H1 (cell line): ENCODE measurements around the gene PCDH9. TPM values are rescaled to one million over a fixed set of nuclear protein-coding genes. Genes with fewer than 3 reads are reported as not detected.

Experiments used
- ATF3 ChIP-seq: IDR thresholded peaks from 2 replicates; pipeline ENCODE4 v1.6.1; 2011; ENCODE audit warnings: low read depth, mild to moderate bottlenecking, low read length; ENCODE audit not compliant: insufficient read depth
- E2F6 ChIP-seq: IDR thresholded peaks from 2 replicates; pipeline ENCODE4 v1.6.1; 2012; ENCODE audit warnings: inconsistent platforms
- HDAC6 ChIP-seq: IDR thresholded peaks from one replicate; pipeline ENCODE4 v1.7.1; 2012; ENCODE audit warnings: low read depth, mild to moderate bottlenecking, inconsistent platforms, low read length, moderate library complexity
- KDM1A ChIP-seq: fragments of 200-600, 300-600 bp; sonication (generic); IDR thresholded peaks from 2 replicates; pipeline ENCODE4 v1.7.1; 2016; ENCODE audit warnings: mild to moderate bottlenecking, low read length, borderline replicate concordance
- KDM4A ChIP-seq: IDR thresholded peaks from one replicate; pipeline ENCODE4 v1.7.1; 2012; ENCODE audit warnings: low read depth, mild to moderate bottlenecking, moderate library complexity, low read length, inconsistent platforms; ENCODE audit not compliant: severe bottlenecking
- MAFK ChIP-seq: IDR thresholded peaks from 2 replicates; pipeline ENCODE4 v1.6.1; 2012; ENCODE audit warnings: low read depth, mild to moderate bottlenecking, improper control_type of control experiment, low read length
- PHF8 ChIP-seq: fragments of 200-600 bp; sonication (generic); conservative IDR thresholded peaks from 2 replicates; pipeline ENCODE4 v1.7.1; 2012; ENCODE audit warnings: low read depth, mild to moderate bottlenecking, inconsistent platforms, low read length, moderate library complexity
- SIRT6 ChIP-seq: IDR thresholded peaks from one replicate; pipeline ENCODE4 v1.7.1; 2012; ENCODE audit warnings: low read length, inconsistent platforms
- SP1 ChIP-seq: IDR thresholded peaks from 2 replicates; pipeline ENCODE4 v1.6.1; 2011; ENCODE audit warnings: low read depth, low read length
- SP2 ChIP-seq: IDR thresholded peaks from 2 replicates; pipeline ENCODE4 v1.6.1; 2012; ENCODE audit warnings: mild to moderate bottlenecking, low read length, inconsistent platforms
- polyA plus RNA-seq, 7 experiments: library from polyadenylated mRNA; depleted of rRNA in 3 of 7; stranded (reverse) in 5 of 7; unstranded in 2 of 7; fragments of >200 nt in 5 of 7; fragments of 200-250 nt in 2 of 7; gene quantifications; 1 replicate in 5 of 7; 2 replicates in 1 of 7; 4 replicates in 1 of 7; pipeline versions ENCODE4 v1.2.1 to v1.2.3, GENCODE V29; 2011 to 2013; ENCODE audit warnings: missing spikeins in 2 of 7, mixed read lengths in 2 of 7
- total RNA-seq: library from RNA; stranded (reverse); fragmentation: NEBNext Ultra II Directional; extraction: Animal tissue kit (Norgen Biotek cat#: 25700); gene quantifications from 2 replicates; pipeline ENCODE4 v1.2.1, GENCODE V29; 2021

PCDH9 gene
- total and polyA plus RNA-seq, 2 of the 8 experiments (the other 6 are each of a cell fraction or from before 2014, with no cell fraction given): 0.12 to 0.60 TPM

- TF ChIP-seq E2F6: no peak
- no peak for TF ChIP-seq SP2
- TF ChIP-seq KDM1A: no peak
- TF ChIP-seq SP1: no peak
- TF ChIP-seq KDM4A: no peak
- TF ChIP-seq SIRT6: no peak
- no peak for TF ChIP-seq HDAC6
- TF ChIP-seq MAFK: no peak
- TF ChIP-seq ATF3: no peak
- TF ChIP-seq PHF8: no peak
Measured at GRCh38 chr13:67150608-67151007, 79.5 kb downstream of the PCDH9 start (continued).
